ENCODE measurements around the gene AMER3.

DNA sequence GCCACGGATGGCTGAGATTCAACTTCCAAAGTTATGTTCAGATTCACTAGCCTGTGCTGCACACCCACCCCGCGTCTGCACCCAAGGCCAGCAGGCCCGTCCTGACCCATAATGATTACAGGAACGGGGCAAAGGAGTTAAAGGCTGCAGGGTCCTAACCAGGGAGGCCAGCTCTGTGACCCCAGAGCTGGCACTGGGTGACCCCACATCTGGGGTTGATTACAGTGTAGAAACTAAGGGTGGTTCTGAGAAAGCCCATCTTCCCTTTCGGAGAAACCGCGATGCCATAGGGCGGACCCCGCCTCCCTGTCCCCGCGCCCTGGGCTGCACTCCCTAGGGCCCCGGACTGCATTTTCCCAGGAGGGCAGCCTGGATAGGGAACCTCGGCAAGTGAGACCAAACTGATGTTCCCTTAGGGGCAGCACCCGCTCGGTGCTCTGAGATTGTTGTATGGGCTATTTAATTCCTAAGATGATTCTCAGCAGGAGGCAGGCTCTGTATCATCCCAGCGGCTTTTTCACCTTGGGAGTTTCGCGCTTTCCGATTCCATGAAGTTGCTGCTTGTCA is 28.6 kb upstream of the AMER3 start:
- no peak for TF ChIP-seq REST (IDR thresholded peaks at IDR 0.05; ENCODE audit: unreplicated experiment)
- no peak for TF ChIP-seq CTCF (conservative IDR thresholded peaks at IDR 0.05; ENCODE audit: low read depth in 2 of 2)
- no peak for TF ChIP-seq EZH2 (IDR thresholded peaks at IDR 0.05; ENCODE audit: low read depth, unreplicated experiment)
- no peak for TF ChIP-seq EZH2phosphoT487 (IDR thresholded peaks at IDR 0.05; ENCODE audit: unreplicated experiment)
- no peak for TF ChIP-seq POLR2AphosphoS5 (IDR thresholded peaks at IDR 0.05; ENCODE audit: low read depth)
- no peak for TF ChIP-seq ZNF331 (CRISPR knock-in tag; IDR thresholded peaks at IDR 0.05; ENCODE audit: low read depth)
